Measurements from ENCODE around the gene PRKCZ. TPM values are rescaled to one million over a fixed set of nuclear protein-coding genes. Genes with fewer than 3 reads are reported as not detected.

The PRKCZ gene
- total and polyA plus RNA-seq, 2 donors (not counting 1 experiment from before 2014, with no cell fraction given): 1.6 to 2.0 TPM

GRCh38 chr1:2166254-2166653, 116.0 kb downstream of the PRKCZ start:
- H3K36me3 ChIP-seq (ENCODE audit: control insufficient read depth, insufficient read depth, low read length): no peaks in the 10 kb centered on the region
- TF ChIP-seq EZH2 (IDR thresholded peaks at IDR 0.05; ENCODE audit: low read length, missing control alignments) (no peak), CTCF (conservative IDR thresholded peaks at IDR 0.05 in 1 of 2, IDR thresholded peaks at IDR 0.05 in 1 of 2; ENCODE audit: low read depth in 1 of 2, low read length in 2 of 2) (no peak)
- no peaks in the 10 kb centered on the region for H3K9me3 ChIP-seq (ENCODE audit: control insufficient read depth, insufficient read depth, low read depth, low read length)
- no peak for DNase-seq (ENCODE audit: low read depth in 2 of 2)
- no peak overlapping the region for H2AFZ ChIP-seq (ENCODE audit: low read length)
- H3K4me1 ChIP-seq (ENCODE audit: control insufficient read depth, extremely low read depth, insufficient read depth, low read length): no peaks in the 10 kb centered on the region
- no peak overlapping the region for H3K9ac ChIP-seq (ENCODE audit: insufficient read depth, low read length)
- H3K27me3 ChIP-seq (ENCODE audit: control insufficient read depth, insufficient read depth, low read length): no peaks in the 10 kb centered on the region
- no peaks in the 10 kb centered on the region for H3K79me2 ChIP-seq (ENCODE audit: control insufficient read depth, insufficient read depth, low read length)
- no peak overlapping the region for H3K4me2 ChIP-seq (ENCODE audit: extremely low read depth, insufficient read depth, low read length)
- H4K20me1 ChIP-seq (ENCODE audit: control insufficient read depth, extremely low read depth, insufficient read depth, low read length): no peaks in the 10 kb centered on the region
- no peak overlapping the region for H3K27ac ChIP-seq (ENCODE audit: insufficient read depth, low read length)
- no peak overlapping the region for H3K4me3 ChIP-seq (replicated peaks in 1 of 4; ENCODE audit: control extremely low read depth in 1 of 4, insufficient read depth in 1 of 4, low read depth in 3 of 4, low read length in 4 of 4)

DNA sequence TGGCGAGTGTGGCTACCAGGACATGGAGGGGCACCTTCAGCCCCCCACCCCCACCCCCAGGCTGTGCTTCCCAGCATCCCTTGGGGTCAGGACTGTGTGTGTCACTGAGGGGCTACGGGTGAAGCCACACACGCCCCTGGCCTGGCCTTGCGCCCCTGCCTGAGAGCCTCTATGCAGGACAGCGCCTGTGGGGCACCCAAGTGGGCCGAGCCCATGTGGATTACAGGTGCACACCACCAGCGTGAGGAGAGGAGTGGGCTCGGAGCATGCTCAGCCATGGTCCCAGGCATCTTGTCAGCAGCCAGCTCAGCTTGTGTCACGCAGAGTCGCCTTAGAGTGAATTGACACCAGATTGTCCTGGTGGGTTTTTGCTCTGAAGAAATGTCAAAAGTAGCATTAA, 116.5 kb downstream of the PRKCZ start:
- H3K4me1 ChIP-seq (ENCODE audit: control insufficient read depth, extremely low read depth, insufficient read depth, low read length): no peaks in the 10 kb centered on the region
- TF ChIP-seq EZH2 (IDR thresholded peaks at IDR 0.05; ENCODE audit: low read length, missing control alignments) (no peak), CTCF (conservative IDR thresholded peaks at IDR 0.05 in 1 of 2, IDR thresholded peaks at IDR 0.05 in 1 of 2; ENCODE audit: low read depth in 1 of 2, low read length in 2 of 2) (no peak)
- no peak overlapping the region for H3K27ac ChIP-seq (ENCODE audit: insufficient read depth, low read length)
- no peak overlapping the region for H3K4me3 ChIP-seq (replicated peaks in 1 of 4; ENCODE audit: control extremely low read depth in 1 of 4, insufficient read depth in 1 of 4, low read depth in 3 of 4, low read length in 4 of 4)
- no peak overlapping the region for H2AFZ ChIP-seq (ENCODE audit: low read length)
- DNase-seq (ENCODE audit: low read depth in 2 of 2): no peak
- H3K4me2 ChIP-seq (ENCODE audit: extremely low read depth, insufficient read depth, low read length): no peak overlapping the region
- no peak overlapping the region for H3K9ac ChIP-seq (ENCODE audit: insufficient read depth, low read length)
- no peaks in the 10 kb centered on the region for H3K9me3 ChIP-seq (ENCODE audit: control insufficient read depth, insufficient read depth, low read depth, low read length)
- H3K27me3 ChIP-seq (ENCODE audit: control insufficient read depth, insufficient read depth, low read length): no peaks in the 10 kb centered on the region
- no peaks in the 10 kb centered on the region for H4K20me1 ChIP-seq (ENCODE audit: control insufficient read depth, extremely low read depth, insufficient read depth, low read length)
- no peaks in the 10 kb centered on the region for H3K36me3 ChIP-seq (ENCODE audit: control insufficient read depth, insufficient read depth, low read length)
- no peaks in the 10 kb centered on the region for H3K79me2 ChIP-seq (ENCODE audit: control insufficient read depth, insufficient read depth, low read length)

- H2AFZ ChIP-seq (ENCODE audit: low read length): no peak overlapping the region
- no peaks in the 10 kb centered on the region for H3K79me2 ChIP-seq (ENCODE audit: control insufficient read depth, insufficient read depth, low read length)
- DNase-seq (ENCODE audit: low read depth in 2 of 2): no peak
- H3K9me3 ChIP-seq (ENCODE audit: control insufficient read depth, insufficient read depth, low read depth, low read length): no peaks in the 10 kb centered on the region
- no peaks in the 10 kb centered on the region for H3K36me3 ChIP-seq (ENCODE audit: control insufficient read depth, insufficient read depth, low read length)
- no peaks in the 10 kb centered on the region for H4K20me1 ChIP-seq (ENCODE audit: control insufficient read depth, extremely low read depth, insufficient read depth, low read length)
- no peak for TF ChIP-seq EZH2 (IDR thresholded peaks at IDR 0.05; ENCODE audit: low read length, missing control alignments)
- no peak for TF ChIP-seq CTCF (conservative IDR thresholded peaks at IDR 0.05 in 1 of 2, IDR thresholded peaks at IDR 0.05 in 1 of 2; ENCODE audit: low read depth in 1 of 2, low read length in 2 of 2)
- no peak overlapping the region for H3K9ac ChIP-seq (ENCODE audit: insufficient read depth, low read length)
- H3K4me1 ChIP-seq (ENCODE audit: control insufficient read depth, extremely low read depth, insufficient read depth, low read length): no peaks in the 10 kb centered on the region
- H3K27me3 ChIP-seq (ENCODE audit: control insufficient read depth, insufficient read depth, low read length): no peaks in the 10 kb centered on the region
- H3K27ac ChIP-seq (ENCODE audit: insufficient read depth, low read length): no peak overlapping the region
- H3K4me3 ChIP-seq (replicated peaks in 1 of 4; ENCODE audit: control extremely low read depth in 1 of 4, insufficient read depth in 1 of 4, low read depth in 3 of 4, low read length in 4 of 4): no peak overlapping the region
- no peak overlapping the region for H3K4me2 ChIP-seq (ENCODE audit: extremely low read depth, insufficient read depth, low read length)
These were observed 117.9 kb downstream of the PRKCZ start for GRCh38 chr1:2168090-2168489.
